H1 (cell line): ENCODE data around the gene RBM38. TPM values are rescaled to one million over a fixed set of nuclear protein-coding genes. Genes with fewer than 3 reads are reported as not detected.
A peak's percentile ranks its signal among the peaks of the same experiment; 100 is the strongest.

Experiments used
- CTCF ChIA-PET: fragments of 300-600 bp; sonication (Branson Sonifier 250); formaldehyde crosslinking; loops from one replicate; lab custom pipeline; 2021; ENCODE audit not compliant: partially characterized antibody; lab: Charles Lee
- POLR2A ChIA-PET: fragments of 300-600 bp; sonication (Branson Sonifier 250); formaldehyde crosslinking; loops from one replicate; lab custom pipeline; 2021; ENCODE audit warnings: inconsistent platforms; ENCODE audit not compliant: partially characterized antibody; lab: Charles Lee
- DNase-seq, 2 experiments: peaks; one replicate each; pipeline versions ENCODE4 v3.0.0 to v3.0.0-alpha.2; 2010 to 2022; ENCODE audit warnings: low spot score in 2 of 2, low read depth in 1 of 2, mixed read lengths in 1 of 2
- FAIRE-seq: peaks from 2 replicates; lab custom pipeline; 2011; peaks lifted over from hg19 to GRCh38; lab: Jason Lieb, UNC
- H2AFZ ChIP-seq: 2 replicates; pipeline ENCODE4 v1.8.1; 2012; ENCODE audit warnings: low read length, inconsistent platforms
- H2AK5ac ChIP-seq: 2 replicates; pipeline ENCODE4 v1.6.1; 2013; ENCODE audit warnings: low read depth, low read length
- H2BK120ac ChIP-seq: replicated peaks from 2 replicates; pipeline ENCODE3; 2013; ENCODE audit warnings: low read depth, low read length, inconsistent platforms
- H2BK12ac ChIP-seq: 2 replicates; pipeline ENCODE4 v1.6.1; 2013; ENCODE audit warnings: low read depth, low read length
- H2BK15ac ChIP-seq: 2 replicates; pipeline ENCODE4 v1.6.1; 2013; ENCODE audit warnings: low read length
- H2BK20ac ChIP-seq: 2 replicates; pipeline ENCODE4 v1.6.1; 2013; ENCODE audit warnings: low read length
- H2BK5ac ChIP-seq: 2 replicates; pipeline ENCODE4 v1.6.1; 2013; ENCODE audit warnings: low read depth, low read length
- H3K14ac ChIP-seq: 2 replicates; pipeline ENCODE4 v1.6.1; 2013; ENCODE audit warnings: inconsistent platforms; ENCODE audit not compliant: insufficient read length
- H3K18ac ChIP-seq: 2 replicates; pipeline ENCODE4 v1.6.1; 2013; ENCODE audit warnings: low read length; ENCODE audit errors: extremely low read depth
- H3K23ac ChIP-seq: 2 replicates; pipeline ENCODE4 v1.6.1; 2013; ENCODE audit warnings: inconsistent platforms; ENCODE audit not compliant: insufficient read length
- H3K23me2 ChIP-seq: 2 replicates; pipeline ENCODE4 v1.6.1; 2013; ENCODE audit warnings: low read depth, low read length
- H3K27ac ChIP-seq: 2 replicates; pipeline ENCODE4 v1.6.1; 2011; ENCODE audit warnings: low read depth, low read length, inconsistent platforms
- H3K27me3 ChIP-seq, 4 experiments: replicated peaks in 1 of 4; 1 replicate in 1 of 4; 2 replicates in 3 of 4; pipeline versions ENCODE4 v1.6.1 to v1.8.1; 2011 to 2013; ENCODE audit warnings: low read length in 3 of 4, mild to moderate bottlenecking in 3 of 4, inconsistent platforms in 2 of 4, mixed read lengths in 2 of 4, moderate library complexity in 1 of 4; ENCODE audit not compliant: control insufficient read depth in 3 of 4, insufficient read depth in 3 of 4; ENCODE audit errors: extremely low read depth in 1 of 4
- H3K36me3 ChIP-seq, 4 experiments: 2 replicates each; pipeline versions ENCODE4 v1.6.1 to v1.8.1; 2011 to 2013; ENCODE audit warnings: mild to moderate bottlenecking in 4 of 4, low read length in 3 of 4, moderate library complexity in 2 of 4, control low read depth in 1 of 4, inconsistent platforms in 1 of 4; ENCODE audit not compliant: insufficient read depth in 4 of 4, control insufficient read depth in 2 of 4
- H3K4ac ChIP-seq: replicated peaks from 2 replicates; pipeline ENCODE3; 2013; ENCODE audit warnings: low read length, low read depth, mixed read lengths, inconsistent platforms; ENCODE audit not compliant: insufficient read length
- H3K4me1 ChIP-seq, 4 experiments: replicated peaks in 1 of 4; 1 replicate in 1 of 4; 2 replicates in 3 of 4; pipeline versions ENCODE4 v1.6.1 to v1.8.1; 2011 to 2013; ENCODE audit warnings: low read length in 3 of 4, inconsistent platforms in 2 of 4, mixed read lengths in 1 of 4; ENCODE audit not compliant: insufficient read depth in 4 of 4, control insufficient read depth in 3 of 4
- H3K4me2 ChIP-seq, 2 experiments: 2 replicates each; pipeline versions ENCODE4 v1.6.1 to v1.8.1; 2011 to 2013; ENCODE audit warnings: low read depth in 2 of 2, low read length in 2 of 2, control low read depth in 1 of 2, inconsistent platforms in 1 of 2, mild to moderate bottlenecking in 1 of 2; ENCODE audit not compliant: insufficient read depth in 1 of 2
- H3K4me3 ChIP-seq, 4 experiments: fragments of 200-600, 300-600 bp in 1 of 4; sonication (generic), shearing (Covaris generic), sonication (Bioruptor Twin) in 1 of 4; 2 replicates each; pipeline versions ENCODE4 v1.5.1 to v1.8.1; 2011 to 2016; ENCODE audit warnings: low read length in 4 of 4, low read depth in 3 of 4, control low read depth in 2 of 4, inconsistent platforms in 2 of 4, mild to moderate bottlenecking in 2 of 4, mixed read lengths in 1 of 4, moderate library complexity in 1 of 4; ENCODE audit not compliant: insufficient read depth in 2 of 4; ENCODE audit errors: extremely low read depth in 1 of 4
- H3K56ac ChIP-seq: replicated peaks from 2 replicates; pipeline ENCODE3; 2013; ENCODE audit warnings: low read depth, mild to moderate bottlenecking, mixed read lengths, low read length, inconsistent platforms; ENCODE audit not compliant: insufficient read length
- H3K79me1 ChIP-seq: 2 replicates; pipeline ENCODE4 v1.6.1; 2013; ENCODE audit warnings: low read depth, low read length, control low read depth
- H3K79me2 ChIP-seq, 2 experiments: 2 replicates each; pipeline versions ENCODE4 v1.6.1 to v1.8.1; 2012 to 2013; ENCODE audit warnings: low read length in 2 of 2, mild to moderate bottlenecking in 2 of 2, inconsistent platforms in 1 of 2; ENCODE audit not compliant: insufficient read depth in 2 of 2, control insufficient read depth in 1 of 2
- H3K9ac ChIP-seq, 4 experiments: replicated peaks in 1 of 4; 1 replicate in 1 of 4; 2 replicates in 3 of 4; pipeline versions ENCODE4 v1.6.1 to v1.8.1; 2011 to 2013; ENCODE audit warnings: low read depth in 3 of 4, low read length in 3 of 4, control low read depth in 2 of 4, mild to moderate bottlenecking in 2 of 4, moderate library complexity in 2 of 4, inconsistent platforms in 1 of 4; ENCODE audit errors: extremely low read depth in 1 of 4
- H3K9me3 ChIP-seq, 2 experiments: 2 replicates each; pipeline versions ENCODE4 v1.6.1 to v1.8.1; 2012 to 2013; ENCODE audit warnings: mild to moderate bottlenecking in 2 of 2, moderate library complexity in 2 of 2, control low read depth in 1 of 2, inconsistent platforms in 1 of 2, low read depth in 1 of 2, low read length in 1 of 2, mixed read lengths in 1 of 2; ENCODE audit not compliant: insufficient read depth in 2 of 2
- H4K20me1 ChIP-seq, 2 experiments: replicated peaks in 1 of 2; 2 replicates each; pipeline versions ENCODE3 to v1.8.1; 2011 to 2013; ENCODE audit warnings: inconsistent platforms in 2 of 2, low read length in 2 of 2, mild to moderate bottlenecking in 1 of 2; ENCODE audit not compliant: insufficient read depth in 2 of 2, control insufficient read depth in 1 of 2
- H4K5ac ChIP-seq: 2 replicates; pipeline ENCODE4 v1.6.1; 2013; ENCODE audit warnings: low read length, low read depth, mixed read lengths, inconsistent platforms; ENCODE audit not compliant: insufficient read length
- H4K8ac ChIP-seq: 2 replicates; pipeline ENCODE4 v1.8.0; 2013; ENCODE audit warnings: mild to moderate bottlenecking, moderate library complexity, low read length, inconsistent platforms; ENCODE audit not compliant: insufficient read depth; ENCODE audit errors: extremely low read depth
- H4K91ac ChIP-seq: replicated peaks from 2 replicates; pipeline ENCODE3; 2013; ENCODE audit warnings: low read length, mixed read lengths, inconsistent platforms; ENCODE audit not compliant: insufficient read length
- CBX5 ChIP-seq: fragments of 300-800, 300-1000 bp; sonication (generic); IDR thresholded peaks from 2 replicates; pipeline ENCODE4 v1.7.1; 2016; ENCODE audit warnings: antibody characterized with exemption, low read length, low read depth
- CEBPB ChIP-seq: IDR thresholded peaks from 2 replicates; pipeline ENCODE4 v1.6.1; 2012; ENCODE audit warnings: low read depth, low read length
- CTCF ChIP-seq, 3 experiments: IDR thresholded peaks; 1 replicate in 2 of 3; 2 replicates in 1 of 3; pipeline versions ENCODE4 v1.5.1 to v1.6.1; 2011; ENCODE audit warnings: low read length in 3 of 3, mild to moderate bottlenecking in 3 of 3, inconsistent platforms in 2 of 3, low read depth in 1 of 3, moderate library complexity in 1 of 3; ENCODE audit not compliant: insufficient read depth in 1 of 3; ENCODE audit errors: control extremely low read depth in 1 of 3
- E2F6 ChIP-seq: IDR thresholded peaks from 2 replicates; pipeline ENCODE4 v1.6.1; 2012; ENCODE audit warnings: inconsistent platforms
- JUN ChIP-seq: IDR thresholded peaks from 2 replicates; pipeline ENCODE4 v1.6.1; 2011; ENCODE audit warnings: low read depth, mild to moderate bottlenecking, improper control_type of control experiment, low read length
- KDM1A ChIP-seq: fragments of 200-600, 300-600 bp; sonication (generic); IDR thresholded peaks from 2 replicates; pipeline ENCODE4 v1.7.1; 2016; ENCODE audit warnings: mild to moderate bottlenecking, low read length, borderline replicate concordance
- MAX ChIP-seq: IDR thresholded peaks from 2 replicates; pipeline ENCODE4 v1.6.1; 2012; ENCODE audit warnings: inconsistent platforms
- POLR2A ChIP-seq, 2 experiments: IDR thresholded peaks; 1 replicate in 1 of 2; 2 replicates in 1 of 2; pipeline ENCODE4 v1.6.1; 2011; ENCODE audit warnings: low read depth in 2 of 2, low read length in 2 of 2, mild to moderate bottlenecking in 2 of 2; ENCODE audit errors: control extremely low read depth in 1 of 2
- POLR2AphosphoS5 ChIP-seq: IDR thresholded peaks from 2 replicates; pipeline ENCODE4 v1.6.1; 2011; ENCODE audit warnings: low read depth, low read length
- SP1 ChIP-seq: IDR thresholded peaks from 2 replicates; pipeline ENCODE4 v1.6.1; 2011; ENCODE audit warnings: low read depth, low read length
- TCF12 ChIP-seq: IDR thresholded peaks from 2 replicates; pipeline ENCODE4 v1.6.1; 2011; ENCODE audit warnings: low read depth, mild to moderate bottlenecking, low read length
- WGBS, 2 experiments: shearing (Covaris generic) in 1 of 2; methylation state at CpG; one replicate each; pipeline versions ENCODE4 v1.1.6 to v1.1.7; 2013 to 2015; ENCODE audit warnings: low lambda C conversion rate in 2 of 2, mixed read lengths in 2 of 2, inconsistent platforms in 1 of 2, low coverage in 1 of 2, missing lambda C conversion rate in 1 of 2; ENCODE audit not compliant: insufficient replicate concordance in 2 of 2, insufficient coverage in 1 of 2, insufficient read length in 1 of 2; ENCODE audit errors: extremely low coverage in 1 of 2, missing lambda C conversion rate in 1 of 2; 5-methylcytosine and 5-hydroxymethylcytosine counted together
- polyA plus RNA-seq, 7 experiments: library from polyadenylated mRNA; depleted of rRNA in 3 of 7; stranded (reverse) in 5 of 7; unstranded in 2 of 7; fragments of >200 nt in 5 of 7; fragments of 200-250 nt in 2 of 7; gene quantifications; 1 replicate in 5 of 7; 2 replicates in 1 of 7; 4 replicates in 1 of 7; pipeline versions ENCODE4 v1.2.1 to v1.2.3, GENCODE V29; 2011 to 2013; ENCODE audit warnings: missing spikeins in 2 of 7, mixed read lengths in 2 of 7
- total RNA-seq: library from RNA; stranded (reverse); fragmentation: NEBNext Ultra II Directional; extraction: Animal tissue kit (Norgen Biotek cat#: 25700); gene quantifications from 2 replicates; pipeline ENCODE4 v1.2.1, GENCODE V29; 2021

The RBM38 gene
- total and polyA plus RNA-seq, 2 of the 8 experiments (the other 6 are each of a cell fraction or from before 2014, with no cell fraction given), result 57.7 to 109 TPM

GRCh38 chr20:57387945-57388371 is 3.2 kb upstream of the RBM38 start:
- Histone ChIP-seq H3K27me3 (peaks cover 0 to 10% (median 4%) of the 10 kb centered on the region in 4 experiments; a peak in 4 of 7 replicates), H3K56ac (no peak overlapping the region), H2BK15ac (no peak overlapping the region), H3K4me1 (peaks cover 0 to 16% (median 14%) of the 10 kb centered on the region in 4 experiments; a peak in 5 of 7 replicates), H4K5ac (no peak overlapping the region), H2BK5ac (no peak overlapping the region), H3K79me2 (peaks cover 0 to 13% of the 10 kb centered on the region in 2 experiments; a peak in 3 of 4 replicates), H4K20me1 (peaks cover 2 to 6% of the 10 kb centered on the region in 2 experiments), H3K4me3 (no peak overlapping the region), H2BK20ac (no peak overlapping the region), H3K9me3 (no peaks in the 10 kb centered on the region), H3K79me1 (peaks cover 3% of the 10 kb centered on the region), H2AFZ (no peak overlapping the region), H2AK5ac (no peak overlapping the region), H3K36me3 (peaks cover 0 to under 1% (median under 1%) of the 10 kb centered on the region in 4 experiments; a peak in 3 of 8 replicates), H3K4ac (no peak overlapping the region), H2BK120ac (no peak overlapping the region), H3K23me2 (peaks cover 5% of the 10 kb centered on the region; the same call in 1 of the 2 replicates), H2BK12ac (no peak overlapping the region), H3K9ac (no peak overlapping the region), H3K27ac (no peak overlapping the region), H3K14ac (no peak overlapping the region), H3K18ac (no peak overlapping the region), H4K91ac (peak overlapping the region; percentile 59), H4K8ac (no peak overlapping the region), H3K4me2 (no peak overlapping the region), H3K23ac (no peak overlapping the region)
- DNase-seq (no peak), FAIRE-seq (no peak)
- POLR2A ChIA-PET, result interaction anchor here (0.6 to 1.3 kb wide), 2 partner anchors 24 to 47 kb away, joined by 3 read pairs; no protein-coding TSS in a partner anchor
- CTCF ChIA-PET, result interaction anchor here (0.9 to 2.4 kb wide), 7 partner anchors 11 to 111 kb away, joined by 3 to 6 read pairs (median 4); no protein-coding TSS in a partner anchor
- no peak for TF ChIP-seq POLR2A (IDR thresholded peaks at IDR 0.05; ENCODE audit: control extremely low read depth in 1 of 2, low read depth in 2 of 2, low read length in 2 of 2)
- no peak for TF ChIP-seq TCF12
- no peak for TF ChIP-seq POLR2AphosphoS5
- no peak for TF ChIP-seq CEBPB
- TF ChIP-seq CBX5, result no peak
- TF ChIP-seq JUN, result no peak
- no peak for TF ChIP-seq KDM1A
- TF ChIP-seq CTCF (IDR thresholded peaks at IDR 0.05; ENCODE audit: control extremely low read depth in 1 of 3, insufficient read depth in 1 of 3, low read depth in 1 of 3, low read length in 3 of 3), result no peak
- no peak for TF ChIP-seq SP1
- no peak for TF ChIP-seq MAX
- TF ChIP-seq E2F6, result no peak
- WGBS, 2 experiments, result 93% methylated on average over 7 of the region's 7 CpGs; no CpG with 5 or more reads in 1 of the 2 experiments
